RPMI7951 (cell line): ENCODE results near the gene LRRC8C. TPM values are rescaled to one million over a fixed set of nuclear protein-coding genes. Genes with fewer than 3 reads are reported as not detected.
"Not testable (repeated sequence)": the region's sequence is repeated elsewhere in the genome, so short reads cannot be mapped to it uniquely, and the experiment has no call there.

Experiments
- DNase-seq: peaks from one replicate; pipeline ENCODE4 v3.0.0-alpha.2; 2012; ENCODE audit warnings: low read depth
- total RNA-seq: library from RNA; depleted of rRNA; stranded (reverse); fragments of >200 nt; shearing (Covaris generic); gene quantifications from 2 replicates; pipeline ENCODE4 v1.2.3, GENCODE V29; 2014

Gene LRRC8C
- total RNA-seq, 1 experiment from 2014 or later: 8.7 TPM

DNA sequence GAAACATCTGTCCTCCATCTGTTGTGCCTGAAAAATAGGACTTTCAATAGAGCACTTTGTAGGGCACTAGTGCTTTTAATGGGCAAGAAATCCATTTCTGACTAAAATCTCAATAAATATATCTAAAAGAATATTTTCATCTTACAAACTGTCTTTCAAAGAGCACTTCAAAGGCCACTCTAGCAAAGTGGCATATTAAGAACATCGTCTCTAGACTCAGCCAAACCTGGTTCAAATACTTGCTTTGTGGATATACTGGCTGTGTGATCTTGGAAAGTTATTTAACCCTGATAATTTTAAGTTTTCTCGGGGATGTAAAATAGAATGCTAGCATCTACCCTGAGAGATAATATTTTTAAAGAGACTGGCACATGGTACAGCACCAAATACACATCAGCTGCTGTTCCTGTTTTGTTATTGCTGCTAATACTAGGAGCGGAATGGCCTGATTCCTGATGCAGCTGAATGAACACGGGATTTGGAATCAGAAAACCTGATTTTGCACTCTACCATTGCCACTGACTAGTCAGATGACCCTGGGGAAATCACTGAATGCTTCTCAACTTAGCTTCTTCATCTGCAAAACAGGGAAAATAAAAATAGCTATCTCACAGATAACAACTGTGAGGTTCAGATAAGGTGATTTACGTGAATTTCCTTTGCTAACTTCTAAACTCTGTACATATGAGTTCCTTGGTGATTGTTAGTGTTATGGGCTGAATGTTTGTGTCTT is 25.2 kb upstream of the LRRC8C start:
- DNase-seq: no peak

GRCh38 chr1:89608319-89608983 is 24.5 kb upstream of the LRRC8C start:
- DNase-seq: no peak

DNA sequence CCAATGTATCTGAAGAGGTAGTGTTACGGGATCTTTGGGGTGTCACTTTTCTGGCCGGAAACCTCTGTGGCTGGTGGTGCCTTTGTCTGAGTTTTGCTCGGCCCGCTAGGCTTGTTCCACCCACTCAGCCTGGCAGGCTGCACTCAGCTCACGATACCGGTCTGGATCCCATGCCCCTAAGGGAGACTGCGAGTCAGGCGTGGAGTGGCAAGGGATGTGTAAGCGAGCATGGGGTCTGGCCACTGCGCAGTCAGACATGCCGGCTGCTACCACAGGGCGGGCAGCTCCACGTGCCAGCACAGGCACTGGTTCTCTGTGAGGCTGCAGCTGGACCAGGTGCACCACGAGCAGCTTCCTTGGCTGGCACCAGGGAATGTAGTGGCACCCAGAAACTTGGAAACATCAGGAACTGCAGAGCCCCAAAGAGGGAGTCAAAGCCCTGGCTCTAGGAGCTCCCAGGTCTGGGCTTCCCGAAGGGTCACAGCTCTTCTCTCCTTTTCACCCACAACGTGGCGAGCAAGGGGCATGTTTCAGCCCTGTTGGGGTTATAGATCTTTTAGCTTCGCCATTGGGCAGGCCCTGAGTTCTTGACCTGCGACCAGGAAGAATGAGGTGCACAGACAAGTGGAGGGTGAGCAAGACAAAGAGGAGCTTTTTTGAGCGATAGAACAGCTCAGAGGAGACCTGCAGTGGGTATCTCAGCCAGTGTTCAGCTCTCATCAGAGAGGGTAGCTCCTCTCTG is 23.8 kb upstream of the LRRC8C start:
- DNase-seq: no peak

- no peak for DNase-seq
Measured at GRCh38 chr1:89609781-89610456, 23.0 kb upstream of the LRRC8C start.

- DNase-seq: no peak
Measured at GRCh38 chr1:89610457-89611011, 22.4 kb upstream of the LRRC8C start.

- no peak for DNase-seq
Measured at GRCh38 chr1:89611721-89612120, 21.2 kb upstream of the LRRC8C start.

GRCh38 chr1:89613928-89614327 is 19.0 kb upstream of the LRRC8C start:
- no peak for DNase-seq

- peak; percentile 31 for DNase-seq
Measured at GRCh38 chr1:89615676-89616598, 17.0 kb upstream of the LRRC8C start.

DNA sequence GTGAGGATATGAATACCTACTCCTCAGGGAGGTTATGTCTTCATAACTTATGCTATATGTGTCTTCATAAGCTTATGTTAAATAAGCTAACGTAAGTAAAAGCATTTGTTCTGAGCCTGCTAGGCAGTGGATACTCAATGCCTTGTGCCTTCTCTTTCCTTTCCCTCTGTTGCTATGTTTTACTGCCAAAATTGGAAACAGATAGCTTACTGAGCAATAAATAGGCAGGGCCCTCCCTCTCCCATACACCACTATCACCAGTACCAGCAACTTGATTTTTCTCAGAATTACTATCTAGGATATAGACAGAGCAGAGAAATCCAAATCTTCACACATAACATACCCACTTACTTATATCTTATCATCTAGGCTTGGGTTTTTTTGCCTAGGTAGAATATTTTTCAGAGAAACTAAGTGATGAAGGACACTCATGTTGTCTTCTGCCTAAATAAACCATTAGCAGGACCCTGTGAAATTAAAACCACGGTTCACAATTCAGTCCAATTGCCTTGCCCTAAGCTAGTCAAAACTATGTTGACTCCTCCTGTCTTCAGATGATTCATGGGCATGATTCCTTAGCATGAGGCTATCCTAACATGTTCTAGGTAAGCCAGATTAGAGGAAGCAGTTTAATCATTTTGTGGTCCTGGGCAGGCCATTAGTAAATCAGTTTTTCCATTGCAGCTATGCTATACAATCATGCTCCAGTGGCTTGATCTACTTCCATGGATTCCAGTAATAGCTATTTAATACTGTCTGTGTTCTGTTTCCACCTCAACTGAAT is 15.9 kb upstream of the LRRC8C start:
- DNase-seq: no peak

GRCh38 chr1:89620664-89621063 is 12.3 kb upstream of the LRRC8C start:
- DNase-seq: no peak

GRCh38 chr1:89622895-89623294 is 10.0 kb upstream of the LRRC8C start:
- peak; percentile 27 for DNase-seq

GRCh38 chr1:89624314-89624713 is 8.6 kb upstream of the LRRC8C start:
- DNase-seq: no peak

- no peak for DNase-seq
Measured at GRCh38 chr1:89624715-89625323, 8.1 kb upstream of the LRRC8C start.

- DNase-seq: no peak
Measured at GRCh38 chr1:89627596-89627962, 5.3 kb upstream of the LRRC8C start.

- no peak for DNase-seq
Measured at GRCh38 chr1:89629146-89629545, 3.8 kb upstream of the LRRC8C start.

DNA sequence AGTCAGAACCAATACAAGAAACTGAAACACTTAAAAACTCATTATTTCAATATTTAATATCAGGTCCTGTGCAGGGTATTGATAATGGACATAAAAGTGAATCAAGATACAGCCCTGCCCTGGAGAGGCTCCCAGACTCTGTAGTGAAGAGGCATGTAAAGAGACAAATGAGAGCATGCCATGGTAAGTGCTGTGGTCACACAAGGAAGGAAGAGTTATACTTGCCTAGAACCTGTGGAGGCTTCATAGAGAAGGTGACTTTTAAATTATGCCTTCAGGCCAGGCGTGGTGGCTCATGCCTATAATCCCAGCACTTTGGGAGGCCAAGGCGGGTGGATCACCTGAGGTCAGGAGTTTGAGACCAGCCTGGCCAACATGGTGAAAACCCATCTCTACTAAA is 3.3 kb upstream of the LRRC8C start:
- not testable (repeated sequence) for DNase-seq

- no peak for DNase-seq
Measured at GRCh38 chr1:89630048-89630447, 2.9 kb upstream of the LRRC8C start.

- no peak for DNase-seq
Measured at GRCh38 chr1:89631816-89632656, 884 bp upstream of the LRRC8C start.
